Colonic mucosa (tissue), 4 donors: ENCODE data around the gene ACTR5. TPM values are rescaled to one million over a fixed set of nuclear protein-coding genes. Genes with fewer than 3 reads are reported as not detected.

Source experiments
- DNase-seq: peaks from one replicate; pipeline ENCODE4 v3.0.0-alpha.2; 2020
- H3K27ac ChIP-seq: fragments of 200-600 bp; one replicate; pipeline ENCODE4 v1.8.0; 2021
- H3K27me3 ChIP-seq: fragments of 200-600 bp; one replicate; pipeline ENCODE4 v1.8.0; 2021
- H3K36me3 ChIP-seq: fragments of 200-600 bp; one replicate; pipeline ENCODE4 v1.8.0; 2021
- H3K4me1 ChIP-seq: fragments of 200-600 bp; one replicate; pipeline ENCODE4 v1.8.0; 2021; ENCODE audit warnings: mild to moderate bottlenecking
- H3K4me3 ChIP-seq: fragments of 200-600 bp; one replicate; pipeline ENCODE4 v1.8.0; 2021
- H3K9ac ChIP-seq, 2 donors: one replicate each; pipeline ENCODE4 v1.7.0; 2013; ENCODE audit warnings: control low read depth in 2 of 2, low read depth in 2 of 2, low read length in 2 of 2
- H3K9me3 ChIP-seq: fragments of 200-600 bp; one replicate; pipeline ENCODE4 v1.8.0; 2021
- intact Hi-C: fragments of 100-400 bp; cut with DNase I; formaldehyde crosslinking; loops from one replicate; pipeline ENCODE4 v1.14.1; 2022
- total RNA-seq, 2 donors: library from RNA; stranded (reverse); fragmentation: NEBNext Ultra II Directional in 1 of 2; extraction: Animal tissue kit (Norgen Biotek cat#: 25700) in 1 of 2; gene quantifications; one replicate each; pipeline ENCODE4 v1.2.1, GENCODE V29; 2021
- TF ChIP-seq, protein P1 (sequence below): fragments of 200-600 bp; IDR thresholded peaks from one replicate; pipeline ENCODE4 v1.8.0; 2022; ENCODE audit warnings: antibody characterized with exemption, mild to moderate bottlenecking
- donor health status: healthy.
- donor health status: DM: no; HTN: no; CAD: no.
- donor health status: DM: no; HTN: no; CAD: no.

The ACTR5 gene
- total RNA-seq, 2 donors from 2014 or later = 4.6 to 8.3 TPM

DNA sequence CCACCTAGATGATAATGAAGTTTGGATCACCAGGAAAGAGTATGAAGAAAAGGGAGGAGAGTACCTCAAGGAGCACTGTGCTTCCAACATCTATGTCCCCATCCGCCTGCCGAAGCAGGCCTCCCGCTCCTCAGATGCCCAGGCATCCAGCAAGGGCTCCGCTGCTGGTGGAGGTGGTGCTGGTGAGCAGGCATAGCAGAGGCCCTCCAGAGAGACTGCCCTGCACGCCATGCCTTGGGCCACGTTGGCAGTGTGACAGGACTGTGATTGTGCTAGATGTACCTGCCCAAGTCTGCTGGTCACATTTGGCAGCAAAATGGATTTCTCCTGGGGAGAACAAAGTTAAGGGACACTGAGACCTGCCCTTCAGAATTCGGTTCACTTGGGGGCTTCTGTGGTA lies 23.4 kb downstream of the ACTR5 start:
- Histone ChIP-seq H3K27ac (no peak overlapping the region), H3K9me3 (no peaks in the 10 kb centered on the region), H3K36me3 (no peaks in the 10 kb centered on the region), H3K4me3 (no peak overlapping the region), H3K27me3 (no peaks in the 10 kb centered on the region), H3K9ac (no peak overlapping the region), H3K4me1 (no peaks in the 10 kb centered on the region)
- TF ChIP-seq, protein P1, sequence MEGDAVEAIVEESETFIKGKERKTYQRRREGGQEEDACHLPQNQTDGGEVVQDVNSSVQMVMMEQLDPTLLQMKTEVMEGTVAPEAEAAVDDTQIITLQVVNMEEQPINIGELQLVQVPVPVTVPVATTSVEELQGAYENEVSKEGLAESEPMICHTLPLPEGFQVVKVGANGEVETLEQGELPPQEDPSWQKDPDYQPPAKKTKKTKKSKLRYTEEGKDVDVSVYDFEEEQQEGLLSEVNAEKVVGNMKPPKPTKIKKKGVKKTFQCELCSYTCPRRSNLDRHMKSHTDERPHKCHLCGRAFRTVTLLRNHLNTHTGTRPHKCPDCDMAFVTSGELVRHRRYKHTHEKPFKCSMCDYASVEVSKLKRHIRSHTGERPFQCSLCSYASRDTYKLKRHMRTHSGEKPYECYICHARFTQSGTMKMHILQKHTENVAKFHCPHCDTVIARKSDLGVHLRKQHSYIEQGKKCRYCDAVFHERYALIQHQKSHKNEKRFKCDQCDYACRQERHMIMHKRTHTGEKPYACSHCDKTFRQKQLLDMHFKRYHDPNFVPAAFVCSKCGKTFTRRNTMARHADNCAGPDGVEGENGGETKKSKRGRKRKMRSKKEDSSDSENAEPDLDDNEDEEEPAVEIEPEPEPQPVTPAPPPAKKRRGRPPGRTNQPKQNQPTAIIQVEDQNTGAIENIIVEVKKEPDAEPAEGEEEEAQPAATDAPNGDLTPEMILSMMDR = no peak
- DNase-seq = no peak
- intact Hi-C loops = no loop called here

DNA sequence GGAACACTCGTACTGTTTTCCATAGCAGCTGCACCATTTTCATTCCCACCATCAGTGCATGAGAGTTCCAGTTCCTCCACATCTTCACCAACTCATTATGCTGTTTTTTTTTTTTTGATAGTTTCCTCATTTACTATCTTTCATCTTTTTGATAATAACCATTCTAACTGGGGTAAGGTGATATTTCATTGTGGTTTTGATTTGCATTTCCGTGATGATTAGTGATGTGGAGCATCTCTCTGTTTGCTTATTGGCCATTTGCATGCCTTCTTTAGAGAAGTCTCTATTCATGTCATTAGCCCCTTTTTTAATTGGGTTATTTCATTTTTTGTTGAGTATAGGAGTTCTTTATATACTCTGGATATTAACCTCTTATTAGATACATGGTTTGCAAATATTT lies 25.9 kb downstream of the ACTR5 start:
- no peaks in the 10 kb centered on the region for H3K4me1 ChIP-seq
- no peaks in the 10 kb centered on the region for H3K9me3 ChIP-seq
- H3K27ac ChIP-seq = no peak overlapping the region
- no peaks in the 10 kb centered on the region for H3K27me3 ChIP-seq
- no peak overlapping the region for H3K9ac ChIP-seq
- TF ChIP-seq, protein P1 = no peak
- no peak overlapping the region for H3K4me3 ChIP-seq
- no peak for DNase-seq
- intact Hi-C loops = no loop called here
- H3K36me3 ChIP-seq = no peaks in the 10 kb centered on the region

DNA sequence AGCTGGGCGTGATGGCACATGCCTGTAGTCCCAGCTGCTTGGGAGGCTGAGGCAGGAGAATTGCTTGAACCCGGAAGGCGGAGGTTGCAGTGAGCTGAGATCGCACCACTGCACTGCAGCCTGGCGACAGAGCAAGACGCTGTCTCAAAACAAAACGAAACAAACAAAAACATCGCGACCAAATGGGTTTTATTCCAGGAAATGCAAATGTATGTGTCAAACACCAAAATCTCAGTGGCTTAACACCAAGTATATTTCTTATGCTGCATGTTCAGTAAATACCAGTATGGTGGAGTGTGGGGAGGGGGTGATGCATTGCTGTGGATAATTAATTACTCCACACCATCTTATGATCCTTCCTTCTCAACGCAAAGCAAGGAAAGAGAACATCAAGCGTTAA lies 28.1 kb downstream of the ACTR5 start:
- intact Hi-C loops = no loop called here
- TF ChIP-seq, protein P1 = no peak
- no peaks in the 10 kb centered on the region for H3K4me1 ChIP-seq
- no peaks in the 10 kb centered on the region for H3K9me3 ChIP-seq
- H3K36me3 ChIP-seq = no peaks in the 10 kb centered on the region
- H3K27ac ChIP-seq = no peak overlapping the region
- H3K9ac ChIP-seq = no peak overlapping the region
- H3K4me3 ChIP-seq = no peak overlapping the region
- DNase-seq = no peak
- H3K27me3 ChIP-seq = no peaks in the 10 kb centered on the region

DNA sequence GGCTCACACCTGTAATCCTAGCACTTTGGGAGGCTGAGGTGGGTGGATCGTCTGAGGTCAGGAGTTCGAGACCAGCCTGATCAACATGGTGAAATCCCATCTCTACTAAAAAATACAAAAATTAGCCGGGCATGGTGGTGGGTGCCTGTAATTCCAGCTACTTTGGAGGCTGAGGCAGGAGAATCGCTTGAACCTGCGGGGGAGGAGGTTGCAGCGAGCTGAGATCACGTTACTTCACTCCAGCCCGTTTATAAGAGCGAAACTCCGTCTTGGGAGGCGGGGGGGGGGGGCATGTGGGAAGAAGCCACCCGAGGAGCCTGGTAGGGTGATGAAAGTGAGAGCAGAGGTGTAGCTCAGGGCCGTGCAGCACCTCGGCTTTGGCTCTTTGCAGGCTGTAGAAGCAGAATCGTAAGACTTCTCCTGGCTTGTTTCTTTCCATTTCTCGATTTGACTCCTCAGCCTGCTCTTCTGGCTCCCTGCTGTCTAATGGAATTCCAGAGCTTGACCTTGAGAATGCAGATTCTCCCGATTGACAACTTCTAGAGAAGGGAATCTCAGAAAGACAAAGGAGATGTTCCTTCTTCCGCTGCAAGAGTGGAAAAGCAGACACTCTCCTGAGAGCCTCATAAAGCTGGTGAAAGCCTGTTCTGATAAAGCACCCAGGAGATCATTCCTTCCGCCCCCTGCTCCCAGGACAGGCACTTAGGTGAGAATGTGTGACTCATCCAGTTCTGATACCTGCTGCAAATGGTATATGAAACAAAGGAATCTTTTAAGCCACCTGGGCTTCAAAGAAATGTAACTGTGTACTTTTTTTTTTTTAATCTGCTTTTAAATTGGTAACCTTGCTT lies 31.2 kb downstream of the ACTR5 start:
- no peak for DNase-seq
- no peaks in the 10 kb centered on the region for H3K4me1 ChIP-seq
- no peak overlapping the region for H3K4me3 ChIP-seq
- no peaks in the 10 kb centered on the region for H3K9me3 ChIP-seq
- TF ChIP-seq, protein P1 = no peak
- no peak overlapping the region for H3K27ac ChIP-seq
- intact Hi-C loops = no loop called here
- no peak overlapping the region for H3K9ac ChIP-seq
- no peaks in the 10 kb centered on the region for H3K36me3 ChIP-seq
- H3K27me3 ChIP-seq = no peaks in the 10 kb centered on the region

DNA sequence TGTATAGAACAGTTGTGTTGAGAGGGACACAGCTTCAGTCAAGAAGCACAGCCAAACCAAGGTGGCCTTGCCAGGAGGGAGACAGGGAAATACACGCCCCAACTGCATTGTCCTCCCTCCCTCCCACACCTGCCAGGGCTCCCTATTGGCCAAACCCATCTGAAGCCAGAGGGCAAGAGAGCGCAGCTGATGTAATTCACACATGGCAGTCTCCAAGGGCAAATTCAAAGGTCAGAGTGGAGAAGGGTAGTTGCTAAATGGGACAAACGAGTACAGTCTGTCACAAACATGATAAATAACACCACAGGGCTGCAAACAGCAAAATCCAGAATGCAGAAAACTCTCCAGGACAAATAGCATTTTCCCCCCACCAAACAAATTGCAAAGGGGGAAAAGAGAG lies 34.0 kb downstream of the ACTR5 start:
- Histone ChIP-seq H3K4me1 (no peaks in the 10 kb centered on the region), H3K4me3 (no peak overlapping the region), H3K9me3 (no peaks in the 10 kb centered on the region), H3K27ac (no peak overlapping the region), H3K9ac (no peak overlapping the region), H3K27me3 (no peaks in the 10 kb centered on the region), H3K36me3 (no peaks in the 10 kb centered on the region)
- DNase-seq = no peak
- TF ChIP-seq, protein P1 = no peak
- intact Hi-C loops = no loop called here
